HG02884 (cell line): ENCODE measurements around the gene CLDN11.

Experiments
- ATAC-seq: cut with Tn5 transposase; IDR thresholded peaks from one replicate; pipeline ENCODE4 v1.9.1; 2021; ENCODE audit warnings: mild to moderate bottlenecking, moderate library complexity; ENCODE audit not compliant: unreplicated experiment

CLDN11 gene

GRCh38 chr3:170470063-170471016, 51.7 kb downstream of the CLDN11 start:
- no peak for ATAC-seq

GRCh38 chr3:170471149-170471548, 52.5 kb downstream of the CLDN11 start:
- ATAC-seq, result no peak

- ATAC-seq, result no peak
Observed at GRCh38 chr3:170473358-170473757, 54.7 kb downstream of the CLDN11 start.

- ATAC-seq, result no peak
Observed at GRCh38 chr3:170475092-170475685, 56.5 kb downstream of the CLDN11 start.

GRCh38 chr3:170476291-170476690, 57.6 kb downstream of the CLDN11 start:
- no peak for ATAC-seq

- no peak for ATAC-seq
Observed at GRCh38 chr3:170477395-170477794, 58.7 kb downstream of the CLDN11 start.

GRCh38 chr3:170480111-170480510, 61.4 kb downstream of the CLDN11 start:
- ATAC-seq, result no peak

- ATAC-seq, result no peak
Observed at GRCh38 chr3:170482199-170482598, 63.5 kb downstream of the CLDN11 start.

GRCh38 chr3:170483485-170484262, 65.0 kb downstream of the CLDN11 start:
- ATAC-seq, result no peak
